GM18511 (cell line): ENCODE data around the gene PRKACA.

ENCODE experiments used
- ATAC-seq: cut with Tn5 transposase; IDR thresholded peaks from one replicate; pipeline ENCODE4 v1.9.1; 2021; ENCODE audit warnings: mild to moderate bottlenecking, moderate library complexity; ENCODE audit not compliant: unreplicated experiment

Gene PRKACA

DNA sequence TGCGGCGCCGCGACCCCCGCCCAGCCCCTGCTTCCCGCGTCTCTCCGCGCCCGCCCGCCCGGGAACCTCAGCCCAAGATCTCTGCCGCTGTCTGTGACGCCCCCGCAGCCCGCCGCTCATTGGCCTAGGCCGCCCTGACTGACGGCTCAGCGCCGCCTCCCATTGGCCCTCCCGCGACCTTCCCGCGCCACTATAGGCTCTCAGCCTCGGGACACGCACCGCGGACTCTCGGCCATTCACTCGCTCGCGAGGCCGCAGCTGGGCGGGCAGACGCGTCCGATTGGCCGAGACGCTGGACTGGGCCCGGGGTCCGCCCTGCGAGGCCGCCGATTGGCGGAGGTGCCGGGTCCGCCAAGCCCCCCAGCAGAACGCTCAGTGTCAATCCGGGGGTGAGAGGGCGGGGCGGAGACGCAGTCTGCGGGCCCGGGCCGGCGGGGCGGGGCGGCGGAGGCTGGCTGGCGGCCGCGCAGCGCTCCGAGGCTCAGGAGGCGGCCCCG lies at the start of gene PRKACA:
Gene PRKACA, minus strand, starts transcription at position 95 of the 497 bp plus-strand sequence. CDS start 215 bp downstream, outside the sequence.
- peak; percentile 92 for ATAC-seq

GRCh38 chr19:14166999-14167575 lies 49.5 kb upstream of the PRKACA start:
- no peak for ATAC-seq

GRCh38 chr19:14165990-14166830 lies 48.6 kb upstream of the PRKACA start:
- ATAC-seq: no peak

DNA sequence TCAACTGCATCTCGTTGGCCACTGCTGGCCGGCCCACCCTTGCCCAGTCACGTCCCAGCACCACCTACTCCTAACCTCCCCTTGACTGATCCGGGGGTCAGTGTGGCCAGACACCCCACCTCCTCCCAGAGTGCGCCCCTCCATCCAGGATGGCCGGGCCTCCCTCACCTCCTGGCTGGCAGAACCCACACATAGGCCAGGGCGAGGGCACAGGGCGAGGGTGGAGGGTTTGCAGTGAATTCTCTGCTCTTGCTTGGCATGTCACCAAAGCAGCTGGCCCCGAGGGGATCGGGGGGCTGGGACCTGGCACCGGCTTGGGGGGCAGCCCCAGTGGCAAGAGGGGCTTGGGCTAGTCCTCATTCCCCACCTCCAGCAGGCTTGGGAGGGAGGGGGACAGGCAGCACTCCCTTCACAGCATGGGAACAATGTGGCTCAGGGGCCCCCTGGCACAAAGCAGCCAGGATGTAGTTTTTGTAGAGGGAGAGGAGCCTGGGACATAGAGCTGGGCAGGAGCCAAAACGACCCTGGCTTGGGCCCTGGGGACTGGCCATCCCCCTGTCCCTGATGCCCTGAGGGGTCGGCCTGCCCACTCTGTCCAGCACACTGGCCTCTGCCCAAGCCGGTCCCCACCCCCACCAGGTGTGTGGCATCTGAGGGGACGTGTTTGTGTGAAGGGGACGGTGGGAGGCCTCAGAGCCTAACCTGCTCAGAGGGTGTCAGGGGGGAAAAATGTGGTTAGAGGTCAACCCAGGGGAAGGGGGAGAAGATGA lies 47.3 kb upstream of the PRKACA start:
- ATAC-seq: no peak

- no peak for ATAC-seq
Measured at GRCh38 chr19:14164082-14164481, 46.5 kb upstream of the PRKACA start.

GRCh38 chr19:14162871-14163297 lies 45.3 kb upstream of the PRKACA start:
- ATAC-seq: no peak

GRCh38 chr19:14161305-14161704 lies 43.7 kb upstream of the PRKACA start:
- no peak for ATAC-seq

DNA sequence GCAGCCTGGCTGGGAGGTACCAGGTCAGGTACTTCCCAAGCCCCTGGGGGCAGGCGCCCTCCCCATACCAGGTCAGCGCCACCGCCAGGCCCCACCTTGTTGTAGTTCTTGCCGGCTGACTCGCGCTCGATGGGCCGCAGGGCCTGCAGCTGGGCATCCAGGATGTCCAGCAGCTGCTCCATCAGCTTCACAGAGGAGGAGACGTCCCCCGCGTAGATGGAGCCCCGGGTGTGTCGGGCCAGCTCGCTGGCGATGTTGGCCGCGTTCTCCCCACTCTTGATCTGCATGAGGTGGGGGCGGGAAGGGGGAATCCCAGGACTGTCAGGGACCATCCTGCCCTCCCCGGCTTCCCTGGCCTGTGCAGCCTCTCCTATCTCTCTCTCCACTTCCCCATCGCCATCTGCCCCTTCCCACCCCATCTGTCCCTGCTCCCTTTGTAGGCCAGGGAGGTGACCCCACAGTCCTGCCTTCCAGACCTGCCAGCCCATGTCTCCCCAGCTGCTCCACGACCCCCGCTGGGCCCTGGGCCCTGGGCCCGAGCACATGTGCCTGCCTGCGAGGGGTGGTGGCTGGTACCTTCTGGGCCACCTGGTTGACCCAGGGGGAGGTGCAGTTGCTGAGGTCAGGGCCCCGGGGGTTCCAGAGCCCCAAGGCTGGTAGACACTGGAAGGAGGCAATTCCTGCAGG lies 42.6 kb upstream of the PRKACA start:
- ATAC-seq: no peak

GRCh38 chr19:14159059-14159458 lies 41.5 kb upstream of the PRKACA start:
- no peak for ATAC-seq

DNA sequence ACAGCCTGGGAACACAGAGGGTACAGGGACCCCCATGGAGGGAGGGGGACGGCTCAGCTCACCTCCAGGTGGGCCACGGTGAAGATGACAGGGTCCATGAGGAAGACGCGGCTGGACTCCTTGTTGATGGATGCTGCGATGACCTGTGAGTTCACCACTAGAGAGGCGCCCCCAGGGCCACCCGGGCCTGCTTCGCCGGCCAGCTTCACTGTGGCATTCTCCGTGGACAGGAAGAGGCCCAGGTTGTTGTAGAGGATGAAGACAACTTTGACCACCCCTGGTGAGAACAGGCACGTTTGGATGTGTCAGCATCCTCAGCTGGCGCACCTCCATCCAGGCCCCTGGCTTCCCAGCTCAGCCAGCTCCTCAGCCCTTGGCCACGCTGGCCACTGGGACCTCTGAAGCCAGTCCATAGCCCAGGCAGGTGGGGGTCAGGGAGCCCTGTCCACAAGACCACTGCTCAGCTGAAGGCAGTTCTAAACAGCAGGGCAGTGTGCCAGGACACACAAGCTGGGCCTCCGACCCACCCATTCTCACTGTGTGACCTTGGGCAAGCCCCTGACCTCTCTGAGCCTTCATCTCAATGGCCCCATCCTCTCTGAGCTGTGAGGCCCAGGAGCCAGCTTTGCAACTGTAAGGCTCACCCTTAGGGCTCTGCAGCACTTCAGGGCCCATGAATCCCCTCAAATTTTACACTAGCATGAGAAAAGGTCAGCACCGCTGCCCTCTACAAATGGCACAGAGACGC lies 40.9 kb upstream of the PRKACA start:
- ATAC-seq: no peak

GRCh38 chr19:14156971-14157717 lies 39.6 kb upstream of the PRKACA start:
- no peak for ATAC-seq

DNA sequence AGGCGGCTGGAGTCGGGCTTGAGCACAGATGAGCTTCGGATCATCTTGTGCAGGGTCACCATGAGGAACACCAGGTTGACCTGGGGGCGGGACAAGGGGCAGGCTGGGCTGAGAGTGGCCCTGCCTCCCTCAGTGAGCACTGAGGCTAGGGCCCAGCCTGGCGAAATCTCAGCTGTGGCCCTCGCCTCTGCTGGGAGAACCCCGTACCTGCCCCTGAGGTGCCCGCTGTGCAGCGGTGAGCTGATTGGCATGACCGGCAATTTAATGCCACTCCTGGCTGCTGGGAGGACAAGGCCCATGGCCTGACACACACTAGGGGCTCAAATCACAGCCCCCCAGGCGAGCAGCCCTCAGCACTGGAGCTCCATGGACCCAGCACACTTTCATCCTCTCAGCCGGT lies 38.6 kb upstream of the PRKACA start:
- ATAC-seq: no peak

DNA sequence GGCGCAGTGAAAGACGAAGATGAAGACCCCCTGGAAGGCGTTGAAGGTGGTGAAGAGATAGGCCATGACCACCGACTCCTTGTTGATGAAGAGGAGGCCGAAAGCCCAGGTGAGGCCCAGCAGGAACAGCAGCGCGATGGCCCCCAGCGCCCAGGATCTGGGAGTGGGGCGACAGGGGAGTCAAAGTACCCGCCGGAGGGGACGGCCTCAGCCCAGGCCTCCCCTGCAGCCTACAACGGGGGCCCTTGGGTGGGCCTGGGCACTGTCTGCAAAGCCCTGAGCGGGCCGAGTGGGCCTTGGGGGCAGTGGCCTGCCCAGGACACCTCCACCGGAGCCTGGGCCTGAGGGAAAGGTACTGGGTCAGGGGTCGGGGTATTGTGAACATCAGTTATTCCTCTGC lies 37.8 kb upstream of the PRKACA start:
- no peak for ATAC-seq

GRCh38 chr19:14152713-14153112 lies 35.2 kb upstream of the PRKACA start:
- ATAC-seq: no peak

GRCh38 chr19:14150770-14151661 lies 33.5 kb upstream of the PRKACA start:
- no peak for ATAC-seq

DNA sequence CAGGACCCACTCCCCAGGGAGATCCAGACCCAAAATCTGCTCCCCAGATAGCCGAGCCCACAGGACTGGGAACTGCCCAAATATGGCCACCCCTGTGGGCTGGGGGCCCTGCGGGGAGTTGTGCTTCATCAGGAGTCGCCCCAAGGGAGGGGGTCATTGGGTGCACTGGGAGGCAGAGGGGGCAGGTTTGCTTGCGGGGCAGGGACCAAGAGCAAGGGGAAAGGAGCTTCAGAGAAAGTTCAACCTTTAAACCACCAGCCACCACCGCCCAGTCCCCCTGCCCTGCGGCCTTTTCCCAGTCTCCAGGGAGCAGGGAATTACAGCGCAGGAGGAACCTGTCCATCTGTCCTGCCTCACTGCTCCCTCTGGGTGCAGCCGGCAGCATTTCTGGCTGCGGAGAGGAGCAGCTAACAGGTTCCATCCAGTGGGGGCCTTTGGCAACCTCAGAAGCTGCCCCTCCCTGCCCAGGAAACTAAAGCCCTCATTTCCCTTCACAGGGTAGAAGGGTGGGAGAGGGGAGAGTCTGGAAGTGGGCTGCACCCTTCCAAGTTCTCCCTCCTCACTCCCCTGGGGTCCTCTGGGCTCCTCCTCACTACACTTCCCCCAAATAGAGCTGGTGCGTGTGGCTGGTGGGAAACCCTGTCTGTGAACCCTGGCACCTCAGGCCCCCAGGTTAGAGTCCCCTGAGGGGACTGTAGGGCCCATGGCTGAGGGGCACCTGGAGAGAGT lies 32.6 kb upstream of the PRKACA start:
- no peak for ATAC-seq

DNA sequence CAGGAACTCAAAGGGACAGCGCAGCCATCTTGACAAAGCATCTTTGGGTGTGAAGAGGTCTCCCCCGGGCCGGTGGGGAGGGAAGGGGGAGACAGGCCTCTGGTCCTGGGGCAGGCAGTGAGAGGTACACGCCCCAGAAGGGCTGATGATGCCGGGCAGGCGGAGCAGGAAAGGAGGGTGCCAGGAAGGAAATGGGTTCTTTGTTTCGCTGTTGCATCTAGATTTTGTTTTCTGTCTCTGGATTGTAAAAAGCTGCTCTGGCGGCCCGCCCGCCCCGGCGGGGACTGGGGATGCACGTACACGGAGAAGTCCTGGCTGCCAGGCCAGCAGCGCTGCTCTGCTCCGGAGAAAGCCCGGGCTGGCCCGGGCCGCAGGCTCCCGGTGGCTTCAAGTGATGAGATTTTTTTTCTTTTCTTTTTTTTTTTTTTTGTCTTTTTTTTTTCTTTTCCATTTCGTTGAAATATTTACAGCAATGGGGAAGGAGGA lies 32.0 kb upstream of the PRKACA start:
- no peak for ATAC-seq
